ENCODE measurements around the gene CAPZB. TPM values are rescaled to one million over a fixed set of nuclear protein-coding genes. Genes with fewer than 3 reads are reported as not detected.

The CAPZB gene
- polyA plus RNA-seq, 2 of the 4 experiments (the other 2 are of a cell fraction) = 133 to 296 TPM

- TF ChIP-seq REST (IDR thresholded peaks at IDR 0.05) (no peak), FOXS1 (CRISPR knock-in tag; IDR thresholded peaks at IDR 0.05) (no peak), NFE2L2 (conservative IDR thresholded peaks at IDR 0.05; ENCODE audit: low read length) (no peak), FOSB (CRISPR knock-in tag; IDR thresholded peaks at IDR 0.05) (no peak), MYC (IDR thresholded peaks at IDR 0.05; ENCODE audit: borderline replicate concordance, low read length) (no peak), MAZ (IDR thresholded peaks at IDR 0.05; ENCODE audit: borderline replicate concordance, low read depth, low read length) (no peak), E2F6 (IDR thresholded peaks at IDR 0.05; ENCODE audit: borderline replicate concordance, low read depth) (no peak), TFCP2L1 (CRISPR knock-in tag; IDR thresholded peaks at IDR 0.05) (no peak), ZSCAN20 (CRISPR knock-in tag; IDR thresholded peaks at IDR 0.05) (no peak), SREBF2 (IDR thresholded peaks at IDR 0.05) (no peak), EHMT2 (IDR thresholded peaks at IDR 0.05; ENCODE audit: low read depth) (no peak), POLR2AphosphoS2 (conservative IDR thresholded peaks at IDR 0.05; ENCODE audit: low read length) (no peak)
Measured at GRCh38 chr1:19357299-19357986, 127.9 kb downstream of the CAPZB start (continued).

GRCh38 chr1:19356266-19356665 lies 129.1 kb downstream of the CAPZB start:
- Histone ChIP-seq H3K4me3 (no peak overlapping the region), H3K4me1 (no peaks in the 10 kb centered on the region), H3K9me3 (no peaks in the 10 kb centered on the region), H3K27ac (no peak overlapping the region), H3K4me2 (no peak overlapping the region)
- ATAC-seq = no peak
- FAIRE-seq = no peak
- CTCF ChIA-PET = interaction anchor here (0.6 to 2.3 kb wide), 5 partner anchors 11 to 1056 kb away, joined by 3 to 7 read pairs (median 3); no protein-coding TSS in a partner anchor
- DNase-seq (ENCODE audit: low read depth in 1 of 2, low spot score in 1 of 2) = no peak
- TF ChIP-seq RCOR1 (IDR thresholded peaks at IDR 0.05; ENCODE audit: low read depth, low read length) (no peak), HEYL (CRISPR knock-in tag; IDR thresholded peaks at IDR 0.05) (no peak), KDM5A (IDR thresholded peaks at IDR 0.05) (no peak), CHD2 (IDR thresholded peaks at IDR 0.05; ENCODE audit: low read length, partially characterized antibody) (no peak), RARB (CRISPR knock-in tag; IDR thresholded peaks at IDR 0.05) (no peak), USF2 (IDR thresholded peaks at IDR 0.05) (no peak), SREBF2 (IDR thresholded peaks at IDR 0.05) (no peak), NFE2L2 (conservative IDR thresholded peaks at IDR 0.05; ENCODE audit: low read length) (no peak), HES2 (IDR thresholded peaks at IDR 0.05) (no peak), POLR2AphosphoS2 (conservative IDR thresholded peaks at IDR 0.05; ENCODE audit: low read length) (no peak), FOXS1 (CRISPR knock-in tag; IDR thresholded peaks at IDR 0.05) (no peak), EP300 (IDR thresholded peaks at IDR 0.05) (no peak), PBX3 (IDR thresholded peaks at IDR 0.05) (no peak), ZNF302 (CRISPR knock-in tag; IDR thresholded peaks at IDR 0.05) (no peak), HOXB5 (CRISPR knock-in tag; IDR thresholded peaks at IDR 0.05) (no peak)
- TF ChIP-seq, protein P1, sequence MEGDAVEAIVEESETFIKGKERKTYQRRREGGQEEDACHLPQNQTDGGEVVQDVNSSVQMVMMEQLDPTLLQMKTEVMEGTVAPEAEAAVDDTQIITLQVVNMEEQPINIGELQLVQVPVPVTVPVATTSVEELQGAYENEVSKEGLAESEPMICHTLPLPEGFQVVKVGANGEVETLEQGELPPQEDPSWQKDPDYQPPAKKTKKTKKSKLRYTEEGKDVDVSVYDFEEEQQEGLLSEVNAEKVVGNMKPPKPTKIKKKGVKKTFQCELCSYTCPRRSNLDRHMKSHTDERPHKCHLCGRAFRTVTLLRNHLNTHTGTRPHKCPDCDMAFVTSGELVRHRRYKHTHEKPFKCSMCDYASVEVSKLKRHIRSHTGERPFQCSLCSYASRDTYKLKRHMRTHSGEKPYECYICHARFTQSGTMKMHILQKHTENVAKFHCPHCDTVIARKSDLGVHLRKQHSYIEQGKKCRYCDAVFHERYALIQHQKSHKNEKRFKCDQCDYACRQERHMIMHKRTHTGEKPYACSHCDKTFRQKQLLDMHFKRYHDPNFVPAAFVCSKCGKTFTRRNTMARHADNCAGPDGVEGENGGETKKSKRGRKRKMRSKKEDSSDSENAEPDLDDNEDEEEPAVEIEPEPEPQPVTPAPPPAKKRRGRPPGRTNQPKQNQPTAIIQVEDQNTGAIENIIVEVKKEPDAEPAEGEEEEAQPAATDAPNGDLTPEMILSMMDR (IDR thresholded peaks at IDR 0.05) = no peak
- TF ChIP-seq, protein P2, sequence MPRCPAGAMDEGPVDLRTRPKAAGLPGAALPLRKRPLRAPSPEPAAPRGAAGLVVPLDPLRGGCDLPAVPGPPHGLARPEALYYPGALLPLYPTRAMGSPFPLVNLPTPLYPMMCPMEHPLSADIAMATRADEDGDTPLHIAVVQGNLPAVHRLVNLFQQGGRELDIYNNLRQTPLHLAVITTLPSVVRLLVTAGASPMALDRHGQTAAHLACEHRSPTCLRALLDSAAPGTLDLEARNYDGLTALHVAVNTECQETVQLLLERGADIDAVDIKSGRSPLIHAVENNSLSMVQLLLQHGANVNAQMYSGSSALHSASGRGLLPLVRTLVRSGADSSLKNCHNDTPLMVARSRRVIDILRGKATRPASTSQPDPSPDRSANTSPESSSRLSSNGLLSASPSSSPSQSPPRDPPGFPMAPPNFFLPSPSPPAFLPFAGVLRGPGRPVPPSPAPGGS (IDR thresholded peaks at IDR 0.05) = no peak
- POLR2A ChIA-PET = no interaction called here
- WGBS (ENCODE audit: missing lambda C conversion rate) = 82% methylated on average over 2 of the region's 5 CpGs

Measured in A549 (cell line).